ENCODE measurements around the gene GPLD1. TPM values are rescaled to one million over a fixed set of nuclear protein-coding genes. Genes with fewer than 3 reads are reported as not detected.

GPLD1 gene
- total RNA-seq, 2 experiments from 2014 or later = 0.51 to 0.72 TPM

GRCh38 chr6:24501374-24501773 lies 12.0 kb upstream of the GPLD1 start:
- Mint-ChIP-seq H3K4me1 (ENCODE audit: low read depth) (peaks cover 17% of the 10 kb centered on the region), H3K36me3 (ENCODE audit: low read depth) (peaks cover 24% of the 10 kb centered on the region), H3K27me3 (no peaks in the 10 kb centered on the region), H3K9me3 (peaks cover 8% of the 10 kb centered on the region), H3K27ac (peak overlapping the region; percentile 13), H3K4me3 (no peak overlapping the region)
- DNase-seq = peak; percentile 29
- CTCF ChIA-PET = interaction anchor here (1.0 to 2.5 kb wide), 5 partner anchors 20 to 80 kb away, joined by 3 to 8 read pairs (median 3); no protein-coding TSS in a partner anchor
- peak; percentile 72 for ATAC-seq
- TF ChIP-seq, protein P1, sequence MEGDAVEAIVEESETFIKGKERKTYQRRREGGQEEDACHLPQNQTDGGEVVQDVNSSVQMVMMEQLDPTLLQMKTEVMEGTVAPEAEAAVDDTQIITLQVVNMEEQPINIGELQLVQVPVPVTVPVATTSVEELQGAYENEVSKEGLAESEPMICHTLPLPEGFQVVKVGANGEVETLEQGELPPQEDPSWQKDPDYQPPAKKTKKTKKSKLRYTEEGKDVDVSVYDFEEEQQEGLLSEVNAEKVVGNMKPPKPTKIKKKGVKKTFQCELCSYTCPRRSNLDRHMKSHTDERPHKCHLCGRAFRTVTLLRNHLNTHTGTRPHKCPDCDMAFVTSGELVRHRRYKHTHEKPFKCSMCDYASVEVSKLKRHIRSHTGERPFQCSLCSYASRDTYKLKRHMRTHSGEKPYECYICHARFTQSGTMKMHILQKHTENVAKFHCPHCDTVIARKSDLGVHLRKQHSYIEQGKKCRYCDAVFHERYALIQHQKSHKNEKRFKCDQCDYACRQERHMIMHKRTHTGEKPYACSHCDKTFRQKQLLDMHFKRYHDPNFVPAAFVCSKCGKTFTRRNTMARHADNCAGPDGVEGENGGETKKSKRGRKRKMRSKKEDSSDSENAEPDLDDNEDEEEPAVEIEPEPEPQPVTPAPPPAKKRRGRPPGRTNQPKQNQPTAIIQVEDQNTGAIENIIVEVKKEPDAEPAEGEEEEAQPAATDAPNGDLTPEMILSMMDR (IDR thresholded peaks at IDR 0.05) = no peak
- POLR2A ChIA-PET = interaction anchor here (0.6 kb wide), 1 partner anchor 1845 kb away, joined by 3 read pairs; no protein-coding TSS in a partner anchor
- intact Hi-C loops (cut with micrococcal nuclease) = no loop called here

GRCh38 chr6:24500683-24501082 lies 11.3 kb upstream of the GPLD1 start:
- ChIA-PET CTCF (interaction anchor here (1.2 to 2.5 kb wide), 3 partner anchors 20 to 80 kb away, joined by 3 to 8 read pairs (median 3); no protein-coding TSS in a partner anchor), POLR2A (interaction anchor here (0.6 kb wide), 1 partner anchor 1846 kb away, joined by 3 read pairs; no protein-coding TSS in a partner anchor)
- intact Hi-C loops (cut with micrococcal nuclease) = no loop called here
- no peak for DNase-seq
- TF ChIP-seq, protein P1 (IDR thresholded peaks at IDR 0.05) = no peak
- Mint-ChIP-seq H3K27ac (no peak overlapping the region), H3K36me3 (ENCODE audit: low read depth) (peaks cover 24% of the 10 kb centered on the region), H3K9me3 (peaks cover 8% of the 10 kb centered on the region), H3K4me3 (no peak overlapping the region), H3K4me1 (ENCODE audit: low read depth) (peaks cover 19% of the 10 kb centered on the region), H3K27me3 (no peaks in the 10 kb centered on the region)
- no peak for ATAC-seq

DNA sequence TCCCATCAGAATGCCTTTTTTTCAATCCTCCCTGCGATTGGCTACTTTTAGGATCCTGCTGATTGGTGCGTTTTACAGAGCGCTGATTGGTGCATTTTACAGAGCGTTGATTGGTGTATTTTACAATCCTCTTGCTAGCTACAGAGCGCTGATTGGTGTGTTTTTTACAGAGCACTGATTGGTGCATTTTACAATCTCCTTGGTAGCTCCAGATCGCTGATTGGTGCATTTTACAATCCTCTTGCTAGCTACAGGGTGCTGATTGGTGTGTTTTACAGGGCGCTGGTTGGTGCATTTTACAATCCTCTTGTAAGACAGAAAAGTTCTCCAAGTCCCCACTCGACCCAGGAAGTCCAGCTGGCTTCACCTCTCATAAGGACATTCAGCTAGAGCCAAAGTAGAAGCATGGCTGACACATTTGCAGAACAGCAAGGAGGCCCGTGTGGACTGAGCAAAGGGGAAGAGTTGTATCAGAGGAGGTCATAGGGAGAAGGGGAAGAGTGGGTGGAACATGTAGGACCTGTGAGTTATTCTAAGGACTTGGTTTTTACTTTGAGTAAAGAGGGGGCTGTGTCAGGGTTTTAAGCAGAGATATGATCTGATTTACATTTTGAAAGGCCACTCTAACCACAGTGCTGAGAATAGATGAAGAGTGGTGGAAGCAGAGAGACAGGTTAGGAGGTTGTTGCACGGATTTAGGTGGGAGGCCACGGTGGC lies 8.0 kb upstream of the GPLD1 start:
- ChIA-PET POLR2A (interaction anchor here (1.2 kb wide), 1 partner anchor 11 kb away, joined by 5 read pairs; no protein-coding TSS in a partner anchor), CTCF (interaction anchor here (0.9 to 1.2 kb wide), 2 partner anchors 12 to 67 kb away, joined by 3 to 4 read pairs; no protein-coding TSS in a partner anchor)
- intact Hi-C loops (cut with micrococcal nuclease) = no loop called here
- Mint-ChIP-seq H3K4me1 (ENCODE audit: low read depth) (peaks cover 32% of the 10 kb centered on the region), H3K36me3 (ENCODE audit: low read depth) (peaks cover 13% of the 10 kb centered on the region), H3K9me3 (peaks cover 8% of the 10 kb centered on the region), H3K27ac (no peak overlapping the region), H3K4me3 (no peak overlapping the region), H3K27me3 (no peaks in the 10 kb centered on the region)
- TF ChIP-seq, protein P1 (IDR thresholded peaks at IDR 0.05) = no peak
- DNase-seq (peak; percentile 11), ATAC-seq (peak; percentile 7)

DNA sequence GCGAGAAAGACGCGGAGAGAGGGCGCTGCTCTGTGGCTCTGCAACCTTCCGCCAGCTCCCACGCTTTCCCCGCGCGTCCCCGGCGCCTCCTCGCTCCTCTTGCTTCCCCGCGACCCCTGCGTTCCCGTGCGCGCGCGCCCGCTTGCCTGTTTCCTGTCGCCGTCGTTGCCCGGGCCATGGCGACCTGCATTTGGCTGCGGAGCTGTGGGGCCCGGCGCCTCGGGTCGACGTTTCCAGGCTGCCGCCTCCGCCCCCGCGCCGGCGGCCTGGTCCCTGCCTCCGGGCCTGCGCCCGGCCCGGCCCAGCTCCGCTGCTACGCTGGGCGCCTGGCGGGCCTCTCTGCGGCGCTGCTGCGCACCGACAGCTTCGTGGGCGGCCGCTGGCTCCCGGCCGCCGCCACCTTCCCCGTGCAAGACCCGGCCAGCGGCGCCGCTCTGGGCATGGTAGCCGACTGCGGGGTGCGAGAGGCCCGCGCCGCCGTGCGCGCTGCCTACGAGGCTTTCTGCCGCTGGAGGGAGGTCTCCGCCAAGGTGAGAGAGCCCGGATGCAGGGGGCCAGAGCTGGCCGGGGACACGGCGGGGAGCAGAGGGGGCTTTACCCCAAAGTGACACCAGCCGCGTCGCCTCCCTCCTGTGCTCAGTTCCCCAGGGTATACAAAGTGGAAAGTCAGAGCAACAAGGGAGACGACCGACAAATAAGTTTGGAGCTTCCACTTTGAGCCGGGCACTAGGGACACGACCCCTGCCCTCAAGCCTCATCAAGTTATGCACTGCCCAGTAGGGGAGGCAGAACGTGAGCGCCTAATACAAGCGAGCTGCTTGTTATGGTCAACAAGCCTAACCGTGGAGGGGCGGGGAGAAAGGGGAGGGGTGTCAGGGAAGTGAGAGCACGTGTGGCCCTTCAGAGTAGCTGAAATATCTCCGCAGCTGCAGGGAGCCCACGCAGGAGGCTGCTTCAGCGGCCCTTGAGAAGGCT lies 5.7 kb upstream of the GPLD1 start, which contains the start of gene ALDH5A1:
Gene ALDH5A1, plus strand, starts transcription at position 149 of the 975 bp plus-strand sequence. Its CDS starts 28 bp downstream, at position 177.
- peak; percentile 81 for ATAC-seq
- peak; percentile 92 for DNase-seq
- CTCF ChIA-PET = interaction anchor here (0.8 to 3.3 kb wide), 20 partner anchors 9 to 258 kb away, joined by 3 to 29 read pairs (median 5); partner anchors contain the start of gene MRS2
- peak within 1 kb of the TSS; percentile 74 for H3K27ac Mint-ChIP-seq
- H3K9me3 Mint-ChIP-seq = peaks cover 8% of the 10 kb centered on the region
- intact Hi-C loops (cut with micrococcal nuclease) = no loop called here
- TF ChIP-seq, protein P1 (IDR thresholded peaks at IDR 0.05) = peak; percentile 39
- no peaks in the 10 kb centered on the region for H3K27me3 Mint-ChIP-seq
- H3K4me1 Mint-ChIP-seq (ENCODE audit: low read depth) = peaks cover 28% of the 10 kb centered on the region
- H3K36me3 Mint-ChIP-seq (ENCODE audit: low read depth) = peaks cover 13% of the 10 kb centered on the region
- POLR2A ChIA-PET = interaction anchor here (0.6 to 1.4 kb wide), 4 partner anchors 11 to 292 kb away, joined by 3 to 5 read pairs (median 4); no protein-coding TSS in a partner anchor
- peak within 1 kb of the TSS; percentile 78 for H3K4me3 Mint-ChIP-seq

Data from activated CD8-positive, alpha-beta T cell treated with anti-CD3 and anti-CD28 coated beads for 36 hours (primary cell).